ENCODE data around the gene PPP1R2B.

Gene PPP1R2B

DNA sequence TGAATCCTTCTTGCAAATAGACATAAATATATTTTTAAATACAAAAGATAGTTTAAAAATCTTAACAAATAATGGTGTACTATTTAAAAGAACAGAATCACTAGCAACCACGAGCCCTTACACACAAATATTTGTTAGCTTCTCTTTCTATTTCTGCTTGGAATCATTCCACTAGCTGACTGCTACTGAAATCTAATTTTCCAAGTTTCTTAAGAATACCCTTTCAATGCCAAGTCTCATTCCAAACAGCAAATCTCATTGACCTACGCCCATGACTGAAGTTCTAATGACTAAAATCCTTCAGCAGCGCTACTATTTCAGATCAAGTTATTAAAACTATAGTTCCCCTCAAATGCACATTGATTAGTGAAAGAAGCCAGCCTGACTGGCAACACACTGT lies 13.2 kb upstream of the PPP1R2B start:
- no peak for ATAC-seq
- TF ChIP-seq BACH2 (CRISPR knock-in tag; IDR thresholded peaks at IDR 0.05; ENCODE audit: borderline replicate concordance): no peak
- no peak for TF ChIP-seq TCF4 (CRISPR knock-in tag; IDR thresholded peaks at IDR 0.05; ENCODE audit: borderline replicate concordance)
- no peak for TF ChIP-seq ZFP3 (CRISPR knock-in tag; IDR thresholded peaks at IDR 0.05)
- no peak for TF ChIP-seq GLIS3 (CRISPR knock-in tag; IDR thresholded peaks at IDR 0.05)
- TF ChIP-seq ISL1 (CRISPR knock-in tag; IDR thresholded peaks at IDR 0.05): no peak
- no peak for TF ChIP-seq ZFP30 (CRISPR knock-in tag; IDR thresholded peaks at IDR 0.05)
- TF ChIP-seq, protein P1, sequence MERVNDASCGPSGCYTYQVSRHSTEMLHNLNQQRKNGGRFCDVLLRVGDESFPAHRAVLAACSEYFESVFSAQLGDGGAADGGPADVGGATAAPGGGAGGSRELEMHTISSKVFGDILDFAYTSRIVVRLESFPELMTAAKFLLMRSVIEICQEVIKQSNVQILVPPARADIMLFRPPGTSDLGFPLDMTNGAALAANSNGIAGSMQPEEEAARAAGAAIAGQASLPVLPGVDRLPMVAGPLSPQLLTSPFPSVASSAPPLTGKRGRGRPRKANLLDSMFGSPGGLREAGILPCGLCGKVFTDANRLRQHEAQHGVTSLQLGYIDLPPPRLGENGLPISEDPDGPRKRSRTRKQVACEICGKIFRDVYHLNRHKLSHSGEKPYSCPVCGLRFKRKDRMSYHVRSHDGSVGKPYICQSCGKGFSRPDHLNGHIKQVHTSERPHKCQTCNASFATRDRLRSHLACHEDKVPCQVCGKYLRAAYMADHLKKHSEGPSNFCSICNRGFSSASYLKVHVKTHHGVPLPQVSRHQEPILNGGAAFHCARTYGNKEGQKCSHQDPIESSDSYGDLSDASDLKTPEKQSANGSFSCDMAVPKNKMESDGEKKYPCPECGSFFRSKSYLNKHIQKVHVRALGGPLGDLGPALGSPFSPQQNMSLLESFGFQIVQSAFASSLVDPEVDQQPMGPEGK (CRISPR knock-in tag; IDR thresholded peaks at IDR 0.05; ENCODE audit: borderline replicate concordance): no peak
- TF ChIP-seq ZC3H10 (CRISPR knock-in tag; IDR thresholded peaks at IDR 0.05): no peak
- no peak for TF ChIP-seq ZNF70 (CRISPR knock-in tag; IDR thresholded peaks at IDR 0.05)
- TF ChIP-seq, protein P2, sequence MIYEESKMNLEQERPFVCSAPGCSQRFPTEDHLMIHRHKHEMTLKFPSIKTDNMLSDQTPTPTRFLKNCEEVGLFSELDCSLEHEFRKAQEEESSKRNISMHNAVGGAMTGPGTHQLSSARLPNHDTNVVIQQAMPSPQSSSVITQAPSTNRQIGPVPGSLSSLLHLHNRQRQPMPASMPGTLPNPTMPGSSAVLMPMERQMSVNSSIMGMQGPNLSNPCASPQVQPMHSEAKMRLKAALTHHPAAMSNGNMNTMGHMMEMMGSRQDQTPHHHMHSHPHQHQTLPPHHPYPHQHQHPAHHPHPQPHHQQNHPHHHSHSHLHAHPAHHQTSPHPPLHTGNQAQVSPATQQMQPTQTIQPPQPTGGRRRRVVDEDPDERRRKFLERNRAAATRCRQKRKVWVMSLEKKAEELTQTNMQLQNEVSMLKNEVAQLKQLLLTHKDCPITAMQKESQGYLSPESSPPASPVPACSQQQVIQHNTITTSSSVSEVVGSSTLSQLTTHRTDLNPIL (CRISPR knock-in tag; IDR thresholded peaks at IDR 0.05; ENCODE audit: low read depth): no peak
- TF ChIP-seq ARNTL (CRISPR knock-in tag; IDR thresholded peaks at IDR 0.05; ENCODE audit: borderline replicate concordance, low read depth): no peak
- TF ChIP-seq, protein P3, sequence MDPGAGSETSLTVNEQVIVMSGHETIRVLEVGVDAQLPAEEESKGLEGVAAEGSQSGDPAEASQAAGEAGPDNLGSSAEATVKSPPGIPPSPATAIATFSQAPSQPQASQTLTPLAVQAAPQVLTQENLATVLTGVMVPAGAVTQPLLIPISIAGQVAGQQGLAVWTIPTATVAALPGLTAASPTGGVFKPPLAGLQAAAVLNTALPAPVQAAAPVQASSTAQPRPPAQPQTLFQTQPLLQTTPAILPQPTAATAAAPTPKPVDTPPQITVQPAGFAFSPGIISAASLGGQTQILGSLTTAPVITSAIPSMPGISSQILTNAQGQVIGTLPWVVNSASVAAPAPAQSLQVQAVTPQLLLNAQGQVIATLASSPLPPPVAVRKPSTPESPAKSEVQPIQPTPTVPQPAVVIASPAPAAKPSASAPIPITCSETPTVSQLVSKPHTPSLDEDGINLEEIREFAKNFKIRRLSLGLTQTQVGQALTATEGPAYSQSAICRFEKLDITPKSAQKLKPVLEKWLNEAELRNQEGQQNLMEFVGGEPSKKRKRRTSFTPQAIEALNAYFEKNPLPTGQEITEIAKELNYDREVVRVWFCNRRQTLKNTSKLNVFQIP (CRISPR knock-in tag; IDR thresholded peaks at IDR 0.05; ENCODE audit: borderline replicate concordance, low read depth): no peak
- TF ChIP-seq PPARA (CRISPR knock-in tag; IDR thresholded peaks at IDR 0.05; ENCODE audit: borderline replicate concordance): no peak
- TF ChIP-seq ZNF8 (CRISPR knock-in tag; IDR thresholded peaks at IDR 0.05): no peak
- TF ChIP-seq, protein P4, sequence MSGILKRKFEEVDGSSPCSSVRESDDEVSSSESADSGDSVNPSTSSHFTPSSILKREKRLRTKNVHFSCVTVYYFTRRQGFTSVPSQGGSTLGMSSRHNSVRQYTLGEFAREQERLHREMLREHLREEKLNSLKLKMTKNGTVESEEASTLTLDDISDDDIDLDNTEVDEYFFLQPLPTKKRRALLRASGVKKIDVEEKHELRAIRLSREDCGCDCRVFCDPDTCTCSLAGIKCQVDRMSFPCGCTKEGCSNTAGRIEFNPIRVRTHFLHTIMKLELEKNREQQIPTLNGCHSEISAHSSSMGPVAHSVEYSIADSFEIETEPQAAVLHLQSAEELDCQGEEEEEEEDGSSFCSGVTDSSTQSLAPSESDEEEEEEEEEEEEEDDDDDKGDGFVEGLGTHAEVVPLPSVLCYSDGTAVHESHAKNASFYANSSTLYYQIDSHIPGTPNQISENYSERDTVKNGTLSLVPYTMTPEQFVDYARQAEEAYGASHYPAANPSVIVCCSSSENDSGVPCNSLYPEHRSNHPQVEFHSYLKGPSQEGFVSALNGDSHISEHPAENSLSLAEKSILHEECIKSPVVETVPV (CRISPR knock-in tag; IDR thresholded peaks at IDR 0.05): no peak

DNA sequence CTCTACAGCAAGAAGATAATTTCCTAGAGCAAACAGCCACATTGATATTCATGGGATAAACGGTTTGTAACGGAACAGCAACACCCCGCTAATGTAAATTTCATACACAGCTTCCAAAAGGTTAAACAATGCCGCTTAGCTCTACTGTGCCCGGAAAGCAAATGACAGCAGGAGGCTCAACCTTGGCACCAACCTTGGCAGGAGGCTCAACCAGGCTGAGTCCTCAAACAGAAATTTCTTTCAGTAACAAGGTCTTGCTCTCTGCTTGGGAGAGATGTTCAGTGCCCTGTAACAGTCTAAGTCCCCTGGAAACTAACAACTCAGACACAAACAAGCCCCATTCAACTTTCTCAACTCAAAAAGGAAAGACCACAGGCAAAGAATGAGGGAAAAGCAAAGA lies 11.1 kb upstream of the PPP1R2B start:
- no peak for ATAC-seq
- TF ChIP-seq, protein P5, sequence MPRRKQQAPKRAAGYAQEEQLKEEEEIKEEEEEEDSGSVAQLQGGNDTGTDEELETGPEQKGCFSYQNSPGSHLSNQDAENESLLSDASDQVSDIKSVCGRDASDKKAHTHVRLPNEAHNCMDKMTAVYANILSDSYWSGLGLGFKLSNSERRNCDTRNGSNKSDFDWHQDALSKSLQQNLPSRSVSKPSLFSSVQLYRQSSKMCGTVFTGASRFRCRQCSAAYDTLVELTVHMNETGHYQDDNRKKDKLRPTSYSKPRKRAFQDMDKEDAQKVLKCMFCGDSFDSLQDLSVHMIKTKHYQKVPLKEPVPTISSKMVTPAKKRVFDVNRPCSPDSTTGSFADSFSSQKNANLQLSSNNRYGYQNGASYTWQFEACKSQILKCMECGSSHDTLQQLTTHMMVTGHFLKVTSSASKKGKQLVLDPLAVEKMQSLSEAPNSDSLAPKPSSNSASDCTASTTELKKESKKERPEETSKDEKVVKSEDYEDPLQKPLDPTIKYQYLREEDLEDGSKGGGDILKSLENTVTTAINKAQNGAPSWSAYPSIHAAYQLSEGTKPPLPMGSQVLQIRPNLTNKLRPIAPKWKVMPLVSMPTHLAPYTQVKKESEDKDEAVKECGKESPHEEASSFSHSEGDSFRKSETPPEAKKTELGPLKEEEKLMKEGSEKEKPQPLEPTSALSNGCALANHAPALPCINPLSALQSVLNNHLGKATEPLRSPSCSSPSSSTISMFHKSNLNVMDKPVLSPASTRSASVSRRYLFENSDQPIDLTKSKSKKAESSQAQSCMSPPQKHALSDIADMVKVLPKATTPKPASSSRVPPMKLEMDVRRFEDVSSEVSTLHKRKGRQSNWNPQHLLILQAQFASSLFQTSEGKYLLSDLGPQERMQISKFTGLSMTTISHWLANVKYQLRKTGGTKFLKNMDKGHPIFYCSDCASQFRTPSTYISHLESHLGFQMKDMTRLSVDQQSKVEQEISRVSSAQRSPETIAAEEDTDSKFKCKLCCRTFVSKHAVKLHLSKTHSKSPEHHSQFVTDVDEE (CRISPR knock-in tag; IDR thresholded peaks at IDR 0.05): no peak
- TF ChIP-seq BACH2 (CRISPR knock-in tag; IDR thresholded peaks at IDR 0.05; ENCODE audit: borderline replicate concordance) (no peak), PPARA (CRISPR knock-in tag; IDR thresholded peaks at IDR 0.05; ENCODE audit: borderline replicate concordance) (no peak)
- TF ChIP-seq, protein P3 (CRISPR knock-in tag; IDR thresholded peaks at IDR 0.05; ENCODE audit: borderline replicate concordance, low read depth): no peak

DNA sequence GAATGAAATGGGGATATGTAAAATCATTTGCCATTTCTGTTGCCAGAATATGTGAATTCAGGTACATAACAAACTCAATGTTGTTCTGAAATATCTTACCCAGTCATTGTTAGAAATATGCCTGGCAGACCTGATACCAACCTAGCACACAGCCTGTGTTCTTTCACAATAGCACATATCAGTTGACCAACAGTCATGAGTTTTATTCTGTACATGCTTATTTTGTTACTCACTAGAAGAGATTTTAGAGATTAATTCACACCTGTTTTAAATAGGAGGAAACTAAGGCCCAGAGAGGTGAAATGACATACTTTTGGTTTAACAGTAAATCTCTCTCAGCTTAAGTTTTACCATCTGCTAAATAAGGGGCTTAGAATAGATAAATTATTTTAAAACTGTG lies 8.4 kb upstream of the PPP1R2B start:
- no peak for ATAC-seq
- TF ChIP-seq GLIS3 (CRISPR knock-in tag; IDR thresholded peaks at IDR 0.05) (no peak), ZNF8 (CRISPR knock-in tag; IDR thresholded peaks at IDR 0.05) (no peak), SNAI2 (CRISPR knock-in tag; IDR thresholded peaks at IDR 0.05) (no peak), TCF4 (CRISPR knock-in tag; IDR thresholded peaks at IDR 0.05; ENCODE audit: borderline replicate concordance) (no peak), PPARA (CRISPR knock-in tag; IDR thresholded peaks at IDR 0.05; ENCODE audit: borderline replicate concordance) (no peak), ZNF70 (CRISPR knock-in tag; IDR thresholded peaks at IDR 0.05) (no peak), BACH2 (CRISPR knock-in tag; IDR thresholded peaks at IDR 0.05; ENCODE audit: borderline replicate concordance) (no peak), ISL1 (CRISPR knock-in tag; IDR thresholded peaks at IDR 0.05) (no peak), ZFP30 (CRISPR knock-in tag; IDR thresholded peaks at IDR 0.05) (no peak), ZC3H10 (CRISPR knock-in tag; IDR thresholded peaks at IDR 0.05) (no peak)
- TF ChIP-seq, protein P1 (CRISPR knock-in tag; IDR thresholded peaks at IDR 0.05; ENCODE audit: borderline replicate concordance): no peak
- TF ChIP-seq, protein P3 (CRISPR knock-in tag; IDR thresholded peaks at IDR 0.05; ENCODE audit: borderline replicate concordance, low read depth): no peak
- TF ChIP-seq, protein P4 (CRISPR knock-in tag; IDR thresholded peaks at IDR 0.05): no peak
